Thyroid gland (tissue), 4 donors: ENCODE results near the gene EXOSC5. TPM values are rescaled to one million over a fixed set of nuclear protein-coding genes. Genes with fewer than 3 reads are reported as not detected.

Experiments used
- DNase-seq, 2 donors: peaks; one replicate each; pipeline ENCODE4 v3.0.0-alpha.2; 2019
- H3K27ac ChIP-seq, 3 donors: fragments of 200-600 bp; sonication (generic); 1 replicate in 2 of 3; 2 replicates in 1 of 3; pipeline ENCODE4 v1.5.1; 2016 to 2019; ENCODE audit warnings: mild to moderate bottlenecking in 1 of 3, moderate library complexity in 1 of 3
- H3K27me3 ChIP-seq: fragments of 200-600 bp; sonication (generic); one replicate; pipeline ENCODE4 v1.5.1; 2019
- H3K36me3 ChIP-seq, 2 donors: fragments of 200-600 bp; sonication (generic); one replicate each; pipeline ENCODE4 v1.5.1; 2016 to 2019
- H3K4me1 ChIP-seq, 2 donors: fragments of 200-600 bp; sonication (generic); one replicate each; pipeline ENCODE4 v1.5.1; 2017 to 2019
- H3K4me3 ChIP-seq, 3 donors: fragments of 200-600 bp; sonication (generic); replicated peaks in 1 of 3; 1 replicate in 2 of 3; 2 replicates in 1 of 3; pipeline ENCODE4 v1.5.1; 2016; ENCODE audit warnings: mild to moderate bottlenecking in 1 of 3
- H3K9me3 ChIP-seq: fragments of 200-600 bp; sonication (generic); one replicate; pipeline ENCODE4 v1.5.1; 2017
- CTCF ChIP-seq, 6 experiments: fragments of 200-600 bp in 3 of 6; fragments of 450-650 bp in 3 of 6; sonication (generic) in 3 of 6; IDR thresholded peaks; one replicate each; pipeline ENCODE4 v1.5.1; 2016 to 2019; ENCODE audit warnings: antibody characterized with exemption in 6 of 6, mild to moderate bottlenecking in 2 of 6, inconsistent platforms in 1 of 6, moderate library complexity in 1 of 6
- POLR2A ChIP-seq, 2 donors: fragments of 450-650 bp; IDR thresholded peaks; one replicate each; pipeline ENCODE4 v1.6.1; 2017; ENCODE audit warnings: antibody characterized with exemption in 2 of 2, mild to moderate bottlenecking in 2 of 2, moderate library complexity in 1 of 2
- WGBS, 2 donors: methylation state at CpG; one replicate each; pipeline ENCODE4 v1.1.5; 2017; 5-methylcytosine and 5-hydroxymethylcytosine counted together
- intact Hi-C: fragments of 100-400 bp; cut with DNase I; formaldehyde crosslinking; loops from one replicate; pipeline ENCODE4 v1.15.1; 2023
- total RNA-seq, 4 donors: library from RNA; depleted of rRNA; stranded (reverse); fragments of >200 nt; gene quantifications; one replicate each; pipeline ENCODE4 v1.2.3, GENCODE V29; 2016

EXOSC5 gene
- total RNA-seq, 4 donors from 2014 or later = 11.8 to 20.7 (median 14.2) TPM

- no peak for TF ChIP-seq POLR2A (IDR thresholded peaks at IDR 0.05)
- no peak for TF ChIP-seq CTCF (IDR thresholded peaks at IDR 0.05)
- H3K27ac ChIP-seq = peak overlapping the region in 2 of 3 donors; percentile 34 to 70
- intact Hi-C loops = no loop called here
- peaks cover 30 to 37% of the 10 kb centered on the region in 2 donors for H3K36me3 ChIP-seq
- 21 to 25% methylated on average over 3 to 7 of the region's 9 CpGs for WGBS, 2 donors
- peaks cover 2 to 34% of the 10 kb centered on the region in 2 donors for H3K4me1 ChIP-seq
- no peaks in the 10 kb centered on the region for H3K27me3 ChIP-seq
- no peaks in the 10 kb centered on the region for H3K9me3 ChIP-seq
- DNase-seq = peak; percentile 90 to 93
- H3K4me3 ChIP-seq = no peak overlapping the region
Observed at GRCh38 chr19:41415154-41415571, 18.0 kb upstream of the EXOSC5 start.

GRCh38 chr19:41414461-41414860, 17.3 kb upstream of the EXOSC5 start:
- H3K36me3 ChIP-seq = peaks cover 23 to 31% of the 10 kb centered on the region in 2 donors
- 89 to 94% methylated on average over 9 of the region's 9 CpGs for WGBS, 2 donors
- peaks cover 8 to 41% of the 10 kb centered on the region in 2 donors for H3K4me1 ChIP-seq
- no peak overlapping the region for H3K4me3 ChIP-seq
- intact Hi-C loops = no loop called here
- peak overlapping the region in 2 of 3 donors; percentile 34 to 70 for H3K27ac ChIP-seq
- H3K9me3 ChIP-seq = no peaks in the 10 kb centered on the region
- DNase-seq = no peak
- no peak for TF ChIP-seq POLR2A (IDR thresholded peaks at IDR 0.05)
- no peaks in the 10 kb centered on the region for H3K27me3 ChIP-seq

- intact Hi-C loops = no loop called here
- H3K27me3 ChIP-seq = no peaks in the 10 kb centered on the region
- 79 to 90% methylated on average over 2 to 8 of the region's 10 CpGs for WGBS, 2 donors
- peaks cover 13 to 46% of the 10 kb centered on the region in 2 donors for H3K4me1 ChIP-seq
- no peaks in the 10 kb centered on the region for H3K9me3 ChIP-seq
- no peak overlapping the region for H3K4me3 ChIP-seq
- H3K36me3 ChIP-seq = peaks cover 17 to 26% of the 10 kb centered on the region in 2 donors
- TF ChIP-seq CTCF (IDR thresholded peaks at IDR 0.05) (no peak), POLR2A (IDR thresholded peaks at IDR 0.05) (no peak)
- peak overlapping the region in 1 of 3 donors; percentile 70 for H3K27ac ChIP-seq
- DNase-seq = no peak
Observed at GRCh38 chr19:41413947-41414346, 16.8 kb upstream of the EXOSC5 start.

- Histone ChIP-seq H3K27me3 (no peaks in the 10 kb centered on the region), H3K27ac (no peak overlapping the region), H3K4me3 (no peak overlapping the region), H3K9me3 (no peaks in the 10 kb centered on the region), H3K36me3 (peaks cover 14 to 24% of the 10 kb centered on the region in 2 donors), H3K4me1 (peaks cover 16 to 56% of the 10 kb centered on the region in 2 donors)
- WGBS, 2 donors = 96 to 98% methylated on average over 5 of the region's 5 CpGs
- TF ChIP-seq POLR2A (IDR thresholded peaks at IDR 0.05) (no peak), CTCF (IDR thresholded peaks at IDR 0.05) (no peak)
- DNase-seq = no peak
- intact Hi-C loops = no loop called here
Observed at GRCh38 chr19:41412953-41413352, 15.8 kb upstream of the EXOSC5 start.

- peak in 1 of 2 donors; percentile 15 for DNase-seq
- H3K36me3 ChIP-seq = peaks cover 6 to 23% of the 10 kb centered on the region in 2 donors
- H3K9me3 ChIP-seq = no peaks in the 10 kb centered on the region
- H3K4me3 ChIP-seq = no peak overlapping the region
- H3K27ac ChIP-seq = no peak overlapping the region
- WGBS, 2 donors = 78 to 91% methylated on average over 11 of the region's 11 CpGs
- TF ChIP-seq POLR2A (IDR thresholded peaks at IDR 0.05) (no peak), CTCF (IDR thresholded peaks at IDR 0.05) (no peak)
- H3K4me1 ChIP-seq = peaks cover 25 to 67% of the 10 kb centered on the region in 2 donors
- H3K27me3 ChIP-seq = no peaks in the 10 kb centered on the region
- intact Hi-C loops = no loop called here
Observed at GRCh38 chr19:41411968-41412265, 14.8 kb upstream of the EXOSC5 start.
